Measurements from ENCODE around the gene NET1. TPM values are rescaled to one million over a fixed set of nuclear protein-coding genes. Genes with fewer than 3 reads are reported as not detected.

Gene NET1
- polyA plus RNA-seq, 2 of the 4 experiments (the other 2 are of a cell fraction), result 42.9 to 132 TPM

DNA sequence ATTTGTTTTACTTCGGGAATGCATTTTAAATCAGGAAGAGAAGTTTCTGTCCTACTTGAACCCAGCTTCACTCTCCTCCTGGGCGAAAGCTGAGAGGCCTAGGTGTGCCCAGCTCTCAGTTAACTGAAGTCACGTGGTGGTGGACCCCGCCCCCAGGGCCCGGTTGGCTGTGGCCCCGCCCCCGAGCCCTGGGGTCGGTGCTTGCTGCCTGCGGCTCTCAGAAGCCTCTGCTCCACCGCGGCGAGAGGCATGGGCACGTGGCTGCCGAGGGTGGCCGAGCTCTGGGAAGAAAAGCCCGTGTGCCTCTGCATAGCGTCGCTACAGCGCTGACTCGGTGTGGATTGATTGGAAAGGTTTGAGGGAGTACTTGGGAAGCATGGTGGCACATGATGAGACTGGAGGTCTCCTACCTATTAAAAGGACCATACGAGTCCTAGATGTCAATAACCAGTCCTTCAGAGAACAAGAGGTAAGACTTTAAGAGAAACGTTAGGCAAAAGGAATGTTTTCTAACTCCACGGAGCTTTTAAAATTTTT, 34.1 kb downstream of the NET1 start (continued):
- TF ChIP-seq, protein P1, sequence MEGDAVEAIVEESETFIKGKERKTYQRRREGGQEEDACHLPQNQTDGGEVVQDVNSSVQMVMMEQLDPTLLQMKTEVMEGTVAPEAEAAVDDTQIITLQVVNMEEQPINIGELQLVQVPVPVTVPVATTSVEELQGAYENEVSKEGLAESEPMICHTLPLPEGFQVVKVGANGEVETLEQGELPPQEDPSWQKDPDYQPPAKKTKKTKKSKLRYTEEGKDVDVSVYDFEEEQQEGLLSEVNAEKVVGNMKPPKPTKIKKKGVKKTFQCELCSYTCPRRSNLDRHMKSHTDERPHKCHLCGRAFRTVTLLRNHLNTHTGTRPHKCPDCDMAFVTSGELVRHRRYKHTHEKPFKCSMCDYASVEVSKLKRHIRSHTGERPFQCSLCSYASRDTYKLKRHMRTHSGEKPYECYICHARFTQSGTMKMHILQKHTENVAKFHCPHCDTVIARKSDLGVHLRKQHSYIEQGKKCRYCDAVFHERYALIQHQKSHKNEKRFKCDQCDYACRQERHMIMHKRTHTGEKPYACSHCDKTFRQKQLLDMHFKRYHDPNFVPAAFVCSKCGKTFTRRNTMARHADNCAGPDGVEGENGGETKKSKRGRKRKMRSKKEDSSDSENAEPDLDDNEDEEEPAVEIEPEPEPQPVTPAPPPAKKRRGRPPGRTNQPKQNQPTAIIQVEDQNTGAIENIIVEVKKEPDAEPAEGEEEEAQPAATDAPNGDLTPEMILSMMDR (IDR thresholded peaks at IDR 0.05), result no peak
- TF ChIP-seq PHF8 (IDR thresholded peaks at IDR 0.05; ENCODE audit: borderline replicate concordance, low read depth) (peak; percentile 28; the same call in 1 of the 2 replicates), E2F6 (IDR thresholded peaks at IDR 0.05; ENCODE audit: borderline replicate concordance, low read depth) (peak; percentile 58; the same call in 1 of the 2 replicates), JUNB (IDR thresholded peaks at IDR 0.05) (no peak), ZFP36 (IDR thresholded peaks at IDR 0.05; ENCODE audit: borderline replicate concordance, partially characterized antibody) (no peak), MAFK (IDR thresholded peaks at IDR 0.05; ENCODE audit: partially characterized antibody) (no peak), HOXB5 (CRISPR knock-in tag; IDR thresholded peaks at IDR 0.05) (no peak), HOXA7 (CRISPR knock-in tag; IDR thresholded peaks at IDR 0.05) (no peak), BCL3 (IDR thresholded peaks at IDR 0.05) (peak; percentile 78; the same call in 2 of the 3 replicates), ZSCAN20 (CRISPR knock-in tag; IDR thresholded peaks at IDR 0.05) (no peak), TFCP2L1 (CRISPR knock-in tag; IDR thresholded peaks at IDR 0.05) (no peak), NR3C1 (IDR thresholded peaks at IDR 0.05) (no peak), RNF2 (IDR thresholded peaks at IDR 0.05; ENCODE audit: borderline replicate concordance, low read depth) (no peak), EP300 (IDR thresholded peaks at IDR 0.05) (no peak), FOSL2 (IDR thresholded peaks at IDR 0.05) (no peak), FOSL2 (CRISPR knock-in tag; IDR thresholded peaks at IDR 0.05) (no peak), HEYL (CRISPR knock-in tag; IDR thresholded peaks at IDR 0.05) (no peak), EHMT2 (IDR thresholded peaks at IDR 0.05; ENCODE audit: low read depth) (no peak), RAD21 (conservative IDR thresholded peaks at IDR 0.05 in 1 of 2, IDR thresholded peaks at IDR 0.05 in 1 of 2) (peak; percentile 31 to 40; a peak in 2 of 5 replicates), MAZ (IDR thresholded peaks at IDR 0.05; ENCODE audit: borderline replicate concordance, low read depth, low read length) (no peak), BHLHE40 (IDR thresholded peaks at IDR 0.05; ENCODE audit: low read depth, low read length) (no peak), EHF (CRISPR knock-in tag; IDR thresholded peaks at IDR 0.05) (no peak), POLR2A (IDR thresholded peaks at IDR 0.05; ENCODE audit: low read length) (peak; percentile 99), NFE2L2 (conservative IDR thresholded peaks at IDR 0.05; ENCODE audit: low read length) (no peak), HMGXB4 (CRISPR knock-in tag; IDR thresholded peaks at IDR 0.05; ENCODE audit: borderline replicate concordance) (no peak), CHD2 (IDR thresholded peaks at IDR 0.05; ENCODE audit: low read length, partially characterized antibody) (no peak), ZNF302 (CRISPR knock-in tag; IDR thresholded peaks at IDR 0.05) (no peak)
- TF ChIP-seq, protein P2, sequence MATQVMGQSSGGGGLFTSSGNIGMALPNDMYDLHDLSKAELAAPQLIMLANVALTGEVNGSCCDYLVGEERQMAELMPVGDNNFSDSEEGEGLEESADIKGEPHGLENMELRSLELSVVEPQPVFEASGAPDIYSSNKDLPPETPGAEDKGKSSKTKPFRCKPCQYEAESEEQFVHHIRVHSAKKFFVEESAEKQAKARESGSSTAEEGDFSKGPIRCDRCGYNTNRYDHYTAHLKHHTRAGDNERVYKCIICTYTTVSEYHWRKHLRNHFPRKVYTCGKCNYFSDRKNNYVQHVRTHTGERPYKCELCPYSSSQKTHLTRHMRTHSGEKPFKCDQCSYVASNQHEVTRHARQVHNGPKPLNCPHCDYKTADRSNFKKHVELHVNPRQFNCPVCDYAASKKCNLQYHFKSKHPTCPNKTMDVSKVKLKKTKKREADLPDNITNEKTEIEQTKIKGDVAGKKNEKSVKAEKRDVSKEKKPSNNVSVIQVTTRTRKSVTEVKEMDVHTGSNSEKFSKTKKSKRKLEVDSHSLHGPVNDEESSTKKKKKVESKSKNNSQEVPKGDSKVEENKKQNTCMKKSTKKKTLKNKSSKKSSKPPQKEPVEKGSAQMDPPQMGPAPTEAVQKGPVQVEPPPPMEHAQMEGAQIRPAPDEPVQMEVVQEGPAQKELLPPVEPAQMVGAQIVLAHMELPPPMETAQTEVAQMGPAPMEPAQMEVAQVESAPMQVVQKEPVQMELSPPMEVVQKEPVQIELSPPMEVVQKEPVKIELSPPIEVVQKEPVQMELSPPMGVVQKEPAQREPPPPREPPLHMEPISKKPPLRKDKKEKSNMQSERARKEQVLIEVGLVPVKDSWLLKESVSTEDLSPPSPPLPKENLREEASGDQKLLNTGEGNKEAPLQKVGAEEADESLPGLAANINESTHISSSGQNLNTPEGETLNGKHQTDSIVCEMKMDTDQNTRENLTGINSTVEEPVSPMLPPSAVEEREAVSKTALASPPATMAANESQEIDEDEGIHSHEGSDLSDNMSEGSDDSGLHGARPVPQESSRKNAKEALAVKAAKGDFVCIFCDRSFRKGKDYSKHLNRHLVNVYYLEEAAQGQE (IDR thresholded peaks at IDR 0.05), result no peak
- TF ChIP-seq, protein P3, sequence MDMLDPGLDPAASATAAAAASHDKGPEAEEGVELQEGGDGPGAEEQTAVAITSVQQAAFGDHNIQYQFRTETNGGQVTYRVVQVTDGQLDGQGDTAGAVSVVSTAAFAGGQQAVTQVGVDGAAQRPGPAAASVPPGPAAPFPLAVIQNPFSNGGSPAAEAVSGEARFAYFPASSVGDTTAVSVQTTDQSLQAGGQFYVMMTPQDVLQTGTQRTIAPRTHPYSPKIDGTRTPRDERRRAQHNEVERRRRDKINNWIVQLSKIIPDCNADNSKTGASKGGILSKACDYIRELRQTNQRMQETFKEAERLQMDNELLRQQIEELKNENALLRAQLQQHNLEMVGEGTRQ (IDR thresholded peaks at IDR 0.05), result peak; percentile 95
- TF ChIP-seq, protein P4, sequence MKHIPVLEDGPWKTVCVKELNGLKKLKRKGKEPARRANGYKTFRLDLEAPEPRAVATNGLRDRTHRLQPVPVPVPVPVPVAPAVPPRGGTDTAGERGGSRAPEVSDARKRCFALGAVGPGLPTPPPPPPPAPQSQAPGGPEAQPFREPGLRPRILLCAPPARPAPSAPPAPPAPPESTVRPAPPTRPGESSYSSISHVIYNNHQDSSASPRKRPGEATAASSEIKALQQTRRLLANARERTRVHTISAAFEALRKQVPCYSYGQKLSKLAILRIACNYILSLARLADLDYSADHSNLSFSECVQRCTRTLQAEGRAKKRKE (CRISPR knock-in tag; IDR thresholded peaks at IDR 0.05; ENCODE audit: low read depth), result no peak
- TF ChIP-seq, protein P5, sequence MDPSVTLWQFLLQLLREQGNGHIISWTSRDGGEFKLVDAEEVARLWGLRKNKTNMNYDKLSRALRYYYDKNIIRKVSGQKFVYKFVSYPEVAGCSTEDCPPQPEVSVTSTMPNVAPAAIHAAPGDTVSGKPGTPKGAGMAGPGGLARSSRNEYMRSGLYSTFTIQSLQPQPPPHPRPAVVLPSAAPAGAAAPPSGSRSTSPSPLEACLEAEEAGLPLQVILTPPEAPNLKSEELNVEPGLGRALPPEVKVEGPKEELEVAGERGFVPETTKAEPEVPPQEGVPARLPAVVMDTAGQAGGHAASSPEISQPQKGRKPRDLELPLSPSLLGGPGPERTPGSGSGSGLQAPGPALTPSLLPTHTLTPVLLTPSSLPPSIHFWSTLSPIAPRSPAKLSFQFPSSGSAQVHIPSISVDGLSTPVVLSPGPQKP (IDR thresholded peaks at IDR 0.05; ENCODE audit: low read depth, low read length), result no peak
